SK-N-SH (cell line): ENCODE data around the gene RAD51B.

ENCODE experiments used
- ELF1 ChIP-seq: IDR thresholded peaks from 2 replicates; pipeline ENCODE4 v1.4.0; 2012
- EP300 ChIP-seq, 2 experiments: IDR thresholded peaks; 2 replicates each; pipeline versions ENCODE4 v1.4.0 to v1.6.1; 2012; ENCODE audit warnings: borderline replicate concordance in 1 of 2, low read depth in 1 of 2, low read length in 1 of 2
- EZH2phosphoT487 ChIP-seq: fragments of 200-600 bp; sonication (generic); IDR thresholded peaks from 2 replicates; pipeline ENCODE4 v1.6.1; 2017; ENCODE audit warnings: low read depth, mixed run types, mild to moderate bottlenecking, antibody characterized with exemption, moderate library complexity, borderline replicate concordance
- MXI1 ChIP-seq: IDR thresholded peaks from 2 replicates; pipeline ENCODE4 v1.6.1; 2012; ENCODE audit warnings: mild to moderate bottlenecking, low read depth, low read length, improper control_type of control experiment
- NRF1 ChIP-seq: IDR thresholded peaks from 2 replicates; pipeline ENCODE4 v1.6.1; 2012; ENCODE audit warnings: low read depth, mild to moderate bottlenecking, low read length
- POLR2AphosphoS5 ChIP-seq: IDR thresholded peaks from 2 replicates; pipeline ENCODE4 v1.6.1; 2012; ENCODE audit warnings: low read depth, low read length
- RFX5 ChIP-seq: IDR thresholded peaks from 2 replicates; pipeline ENCODE4 v1.6.1; 2012; ENCODE audit warnings: mild to moderate bottlenecking, improper control_type of control experiment, low read length
- USF2 ChIP-seq: fragments of 150-350 bp; IDR thresholded peaks from 2 replicates; pipeline ENCODE4 v1.6.1; 2017; ENCODE audit warnings: antibody characterized with exemption, low read length, low read depth, borderline replicate concordance
- TF ChIP-seq, protein P1 (sequence below): fragments of 200-600 bp; sonication (generic); IDR thresholded peaks from 2 replicates; pipeline ENCODE4 v1.6.1; 2017; ENCODE audit warnings: antibody characterized with exemption, mild to moderate bottlenecking, moderate library complexity
- TF ChIP-seq, protein P2 (sequence below): IDR thresholded peaks from 2 replicates; pipeline ENCODE4; 2012

- TF ChIP-seq NRF1 (no peak), RFX5 (no peak), MXI1 (no peak), POLR2AphosphoS5 (no peak), ELF1 (no peak), EZH2phosphoT487 (no peak), USF2 (no peak), EP300 (IDR thresholded peaks at IDR 0.05; ENCODE audit: borderline replicate concordance in 1 of 2, low read depth in 1 of 2, low read length in 1 of 2) (no peak)
- TF ChIP-seq, protein P1, sequence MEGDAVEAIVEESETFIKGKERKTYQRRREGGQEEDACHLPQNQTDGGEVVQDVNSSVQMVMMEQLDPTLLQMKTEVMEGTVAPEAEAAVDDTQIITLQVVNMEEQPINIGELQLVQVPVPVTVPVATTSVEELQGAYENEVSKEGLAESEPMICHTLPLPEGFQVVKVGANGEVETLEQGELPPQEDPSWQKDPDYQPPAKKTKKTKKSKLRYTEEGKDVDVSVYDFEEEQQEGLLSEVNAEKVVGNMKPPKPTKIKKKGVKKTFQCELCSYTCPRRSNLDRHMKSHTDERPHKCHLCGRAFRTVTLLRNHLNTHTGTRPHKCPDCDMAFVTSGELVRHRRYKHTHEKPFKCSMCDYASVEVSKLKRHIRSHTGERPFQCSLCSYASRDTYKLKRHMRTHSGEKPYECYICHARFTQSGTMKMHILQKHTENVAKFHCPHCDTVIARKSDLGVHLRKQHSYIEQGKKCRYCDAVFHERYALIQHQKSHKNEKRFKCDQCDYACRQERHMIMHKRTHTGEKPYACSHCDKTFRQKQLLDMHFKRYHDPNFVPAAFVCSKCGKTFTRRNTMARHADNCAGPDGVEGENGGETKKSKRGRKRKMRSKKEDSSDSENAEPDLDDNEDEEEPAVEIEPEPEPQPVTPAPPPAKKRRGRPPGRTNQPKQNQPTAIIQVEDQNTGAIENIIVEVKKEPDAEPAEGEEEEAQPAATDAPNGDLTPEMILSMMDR, result no peak
- TF ChIP-seq, protein P2, sequence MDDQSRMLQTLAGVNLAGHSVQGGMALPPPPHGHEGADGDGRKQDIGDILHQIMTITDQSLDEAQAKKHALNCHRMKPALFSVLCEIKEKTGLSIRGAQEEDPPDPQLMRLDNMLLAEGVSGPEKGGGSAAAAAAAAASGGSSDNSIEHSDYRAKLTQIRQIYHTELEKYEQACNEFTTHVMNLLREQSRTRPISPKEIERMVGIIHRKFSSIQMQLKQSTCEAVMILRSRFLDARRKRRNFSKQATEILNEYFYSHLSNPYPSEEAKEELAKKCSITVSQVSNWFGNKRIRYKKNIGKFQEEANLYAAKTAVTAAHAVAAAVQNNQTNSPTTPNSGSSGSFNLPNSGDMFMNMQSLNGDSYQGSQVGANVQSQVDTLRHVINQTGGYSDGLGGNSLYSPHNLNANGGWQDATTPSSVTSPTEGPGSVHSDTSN, result no peak
These were observed 452.4 kb downstream of the RAD51B start for GRCh38 chr14:68271913-68272391.
